K562 (cell line): ENCODE data around the gene GABARAP. TPM values are rescaled to one million over a fixed set of nuclear protein-coding genes. Genes with fewer than 3 reads are reported as not detected.

Experiments used
- ATF4 ChIP-seq: fragments of 450-650 bp; formaldehyde crosslinking; IDR thresholded peaks from 2 replicates; pipeline ENCODE4 v1.4.0; 2022; ENCODE audit warnings: mild to moderate bottlenecking, moderate library complexity
- CCNT2 ChIP-seq: IDR thresholded peaks from 2 replicates; pipeline ENCODE4 v1.6.1; 2011; ENCODE audit warnings: borderline replicate concordance, low read depth, mild to moderate bottlenecking, moderate library complexity, mixed read lengths, low read length; ENCODE audit not compliant: insufficient read length; ENCODE audit errors: extremely low read depth
- CEBPG ChIP-seq, 3 experiments: fragments of 200-800 bp in 1 of 3; sonication (Bioruptor generic) in 1 of 3; sonication (generic) in 1 of 3; formaldehyde crosslinking in 1 of 3; IDR thresholded peaks in 2 of 3; conservative IDR thresholded peaks in 1 of 3; 2 replicates each; pipeline versions ENCODE4 v1.6.1 to v1.8.0; 2016 to 2022; ENCODE audit warnings: missing compliant biosample characterization in 2 of 3, missing genetic modification characterization in 2 of 3, mild to moderate bottlenecking in 1 of 3, missing genetic modification reagents in 1 of 3
- ESRRB ChIP-seq: fragments of 250-450 bp; sonication (Bioruptor Pico); IDR thresholded peaks from 2 replicates; pipeline ENCODE4 v1.5.0; 2020; ENCODE audit warnings: mild to moderate bottlenecking, moderate library complexity, borderline replicate concordance
- ETV5 ChIP-seq: sonication (generic); formaldehyde crosslinking; IDR thresholded peaks from 2 replicates; pipeline ENCODE4 v1.4.0; 2020; ENCODE audit warnings: low read depth, mild to moderate bottlenecking, missing genetic modification reagents
- FOXM1 ChIP-seq, 2 experiments: fragments of 450-650 bp in 1 of 2; sonication (generic) in 1 of 2; formaldehyde crosslinking in 1 of 2; IDR thresholded peaks; 2 replicates each; pipeline versions ENCODE4 v1.6.1 to v1.9.0; 2017 to 2022; ENCODE audit warnings: low read depth in 2 of 2, mild to moderate bottlenecking in 2 of 2, missing genetic modification reagents in 1 of 2, moderate library complexity in 1 of 2
- KDM4B ChIP-seq, 2 experiments: fragments of 450-650 bp in 1 of 2; sonication (generic) in 1 of 2; IDR thresholded peaks; 2 replicates each; pipeline ENCODE4 v1.6.1; 2016 to 2017; ENCODE audit warnings: borderline replicate concordance in 2 of 2, antibody characterized with exemption in 1 of 2, low read depth in 1 of 2, mild to moderate bottlenecking in 1 of 2
- KLF16 ChIP-seq: IDR thresholded peaks from 2 replicates; pipeline ENCODE4 v1.6.1; 2016; ENCODE audit warnings: antibody characterized with exemption
- LCOR ChIP-seq: sonication (generic); formaldehyde crosslinking; IDR thresholded peaks from 2 replicates; pipeline ENCODE4 v1.8.0; 2022; ENCODE audit warnings: mild to moderate bottlenecking, missing genetic modification reagents
- MBD1 ChIP-seq: fragments of 250-450 bp; sonication (Bioruptor Pico); IDR thresholded peaks from 2 replicates; pipeline ENCODE4 v1.8.0; 2022; ENCODE audit warnings: inconsistent platforms
- NR1H2 ChIP-seq: sonication (generic); formaldehyde crosslinking; IDR thresholded peaks from 2 replicates; pipeline ENCODE4 v1.4.0; 2020; ENCODE audit warnings: mild to moderate bottlenecking, missing genetic modification reagents
- SPI1 ChIP-seq: IDR thresholded peaks from 2 replicates; pipeline ENCODE4 v1.6.1; 2011; ENCODE audit warnings: low read depth, low read length, control low read depth, borderline replicate concordance
- TCF3 ChIP-seq: sonication (generic); formaldehyde crosslinking; IDR thresholded peaks from 2 replicates; pipeline ENCODE4 v1.4.0; 2020; ENCODE audit warnings: mild to moderate bottlenecking, missing genetic modification reagents
- WHSC1 ChIP-seq: IDR thresholded peaks from one replicate; pipeline ENCODE4 v1.6.1; 2012; ENCODE audit warnings: low read length, control low read depth, inconsistent platforms
- ZBTB43 ChIP-seq: sonication (generic); formaldehyde crosslinking; IDR thresholded peaks from 2 replicates; pipeline ENCODE4 v1.8.0; 2023; ENCODE audit warnings: mild to moderate bottlenecking, missing genetic modification reagents
- ZNF445 ChIP-seq: fragments of 250-450 bp; sonication (Bioruptor Pico); IDR thresholded peaks from 2 replicates; pipeline ENCODE4 v1.4.0; 2020; ENCODE audit warnings: low read depth, mild to moderate bottlenecking, moderate library complexity
- ZNF561 ChIP-seq: fragments of 450-650 bp; formaldehyde crosslinking; conservative IDR thresholded peaks from 2 replicates; pipeline ENCODE4 v1.4.0; 2020; ENCODE audit warnings: mild to moderate bottlenecking, moderate library complexity
- polyA plus RNA-seq, 8 experiments: library from polyadenylated mRNA; depleted of rRNA in 4 of 8; stranded (reverse) in 5 of 8; unstranded in 3 of 8; fragments of >200 nt; fragmentation: Nextera tagmentation in 2 of 8; fragmentation: Illumina TruSeq in 1 of 8; extraction: Ambion mirVana in 2 of 8; extraction: Trizol in 1 of 8; gene quantifications; 2 replicates each; pipeline versions ENCODE4 v1.2.1 to v1.2.3, GENCODE V29; 2011 to 2014; ENCODE audit warnings: inconsistent platforms in 1 of 8, missing spikeins in 1 of 8
- total RNA-seq, 7 experiments: library from RNA; depleted of rRNA in 6 of 7; stranded (reverse); fragments of >200 nt in 6 of 7; fragmentation: Illumina TruSeq in 2 of 7; extraction: Trizol in 2 of 7; gene quantifications; 2 replicates each; pipeline versions ENCODE4 v1.2.1 to v1.2.3, GENCODE V29; 2011 to 2021; ENCODE audit warnings: low replicate concordance in 1 of 7
- TF ChIP-seq, protein P1 (sequence below), 2 experiments: fragments of 450-650 bp in 1 of 2; sonication (generic) in 1 of 2; formaldehyde crosslinking in 1 of 2; IDR thresholded peaks in 1 of 2; conservative IDR thresholded peaks in 1 of 2; 2 replicates each; pipeline versions ENCODE4 v1.6.1 to v1.8.1; 2016 to 2023; ENCODE audit warnings: mild to moderate bottlenecking in 2 of 2, moderate library complexity in 2 of 2, inconsistent platforms in 1 of 2, missing genetic modification reagents in 1 of 2

Gene GABARAP
- total and polyA plus RNA-seq, 9 of the 15 experiments (the other 6 are each of a cell fraction or from before 2014, with no cell fraction given) = 47.5 to 373 (median 152) TPM

DNA sequence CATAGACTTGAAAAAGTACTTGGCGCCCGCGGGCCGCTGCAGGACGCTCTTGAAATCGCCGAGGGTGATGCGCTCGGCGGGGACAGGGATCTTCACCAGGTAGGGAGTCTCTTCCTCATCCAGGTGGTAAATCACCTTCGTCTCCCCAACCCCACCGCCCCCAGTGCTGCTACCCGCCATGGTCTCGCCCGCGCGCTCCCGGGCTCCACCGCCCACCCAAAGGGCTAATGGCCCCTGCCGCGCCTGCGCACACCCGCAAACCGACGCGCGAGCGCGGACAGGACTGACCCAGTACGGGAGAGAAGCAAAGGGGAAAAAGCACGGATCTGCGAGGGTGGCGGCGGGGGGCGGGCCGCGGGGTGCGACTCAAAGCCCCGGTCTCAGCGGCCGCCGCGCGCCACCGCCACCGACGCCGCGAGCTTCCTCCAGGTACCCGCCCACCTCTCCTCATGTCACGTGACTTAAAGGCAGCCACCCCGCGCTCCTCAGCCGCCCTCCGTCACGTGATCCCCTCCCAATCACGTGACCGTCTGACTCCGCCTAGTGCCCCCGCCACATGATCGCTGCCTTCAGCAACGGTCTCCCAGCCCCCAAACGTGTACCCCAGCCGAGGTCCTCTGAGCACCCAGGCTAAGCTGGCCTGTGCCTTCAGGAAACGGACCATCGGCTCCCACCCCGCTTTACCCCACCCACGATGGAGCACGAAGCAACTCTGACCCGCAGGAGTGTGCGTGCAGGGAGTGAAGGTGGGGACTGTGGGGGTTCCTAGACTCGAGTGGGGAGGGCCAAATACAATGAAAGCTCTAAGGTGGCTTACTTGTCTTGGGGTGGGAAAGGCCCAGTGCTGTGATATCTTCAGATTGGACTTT is 7.9 kb downstream of the GABARAP start, which contains the start of gene DVL2 (continued):
- TF ChIP-seq CEBPG (CRISPR knock-in tag; IDR thresholded peaks at IDR 0.05) (no peak), CEBPG (tag; conservative IDR thresholded peaks at IDR 0.05 in 1 of 2, IDR thresholded peaks at IDR 0.05 in 1 of 2) (no peak), MBD1 (CRISPR knock-in tag) (no peak), ZNF561 (CRISPR knock-in tag) (no peak), KDM4B (IDR thresholded peaks at IDR 0.05; ENCODE audit: borderline replicate concordance in 2 of 2, low read depth in 1 of 2) (peak in 1 of 2 experiments; percentile 85; a peak in 1 of 4 replicates), LCOR (CRISPR knock-in tag) (no peak), ETV5 (CRISPR knock-in tag) (no peak), ESRRB (peak; percentile 18; the same call in 1 of the 2 replicates), SPI1 (no peak), FOXM1 (IDR thresholded peaks at IDR 0.05; ENCODE audit: low read depth) (no peak), FOXM1 (CRISPR knock-in tag; IDR thresholded peaks at IDR 0.05; ENCODE audit: low read depth) (no peak; the same call in 1 of the 2 replicates), NR1H2 (CRISPR knock-in tag) (0 out of 2 replicates have a peak, but pooled peaks have one; percentile 17), ZBTB43 (CRISPR knock-in tag) (no peak), CCNT2 (peak; percentile 86), KLF16 (0 out of 2 replicates have a peak, but pooled peaks have one; percentile 33), WHSC1 (no peak), TCF3 (no peak), ATF4 (CRISPR knock-in tag) (0 out of 2 replicates have a peak, but pooled peaks have one; percentile 58), ZNF445 (CRISPR knock-in tag) (no peak)
- TF ChIP-seq, protein P1, sequence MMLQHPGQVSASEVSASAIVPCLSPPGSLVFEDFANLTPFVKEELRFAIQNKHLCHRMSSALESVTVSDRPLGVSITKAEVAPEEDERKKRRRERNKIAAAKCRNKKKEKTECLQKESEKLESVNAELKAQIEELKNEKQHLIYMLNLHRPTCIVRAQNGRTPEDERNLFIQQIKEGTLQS (IDR thresholded peaks at IDR 0.05) = 0 out of 2 replicates have a peak, but pooled peaks have one; percentile 28
- TF ChIP-seq, protein P1 (CRISPR knock-in tag; conservative IDR thresholded peaks at IDR 0.05) = no peak
